Measurements from ENCODE around the gene RAB9A.
A peak's percentile ranks its signal among the peaks of the same experiment; 100 is the strongest.

RAB9A gene

DNA sequence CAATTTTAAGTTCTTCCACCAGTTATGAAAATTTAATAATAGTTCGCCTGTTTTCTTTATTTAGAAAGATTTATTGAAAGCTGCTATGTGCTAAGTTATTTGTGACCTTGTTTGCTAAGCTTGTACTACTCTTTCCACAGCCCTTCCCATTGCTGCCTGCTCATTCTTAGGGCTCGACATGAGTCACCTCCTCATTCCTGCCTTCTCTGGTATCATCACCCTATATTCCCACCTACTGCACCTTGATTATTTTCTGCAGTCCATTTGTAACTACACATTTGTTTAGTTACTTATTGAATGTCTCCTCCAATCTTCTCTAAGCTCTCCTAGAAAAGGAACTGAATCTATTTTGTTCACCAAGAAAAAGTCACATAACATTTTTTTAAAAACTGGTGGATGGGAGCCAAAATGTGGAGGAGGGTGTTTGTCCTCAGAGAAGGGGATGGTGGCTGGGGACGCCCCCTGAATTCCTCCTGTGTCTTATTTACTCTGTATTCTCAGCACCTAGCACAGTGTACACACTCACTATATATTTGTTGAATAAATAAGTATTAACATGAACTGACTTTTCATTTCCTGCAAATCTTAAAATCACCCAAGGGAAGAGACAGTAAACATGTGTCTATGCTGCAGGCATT, 3.7 kb upstream of the RAB9A start:
- DNase-seq (ENCODE audit: low read depth): no peak
- no peak overlapping the region for H3K4me3 ChIP-seq (ENCODE audit: low read depth, low read length)
- in situ Hi-C loops (cut with HindIII; ENCODE audit: low sequenced_read_pairs): no loop called here
- TF ChIP-seq CTCF (IDR thresholded peaks at IDR 0.05; ENCODE audit: low read depth, low read length, missing control alignments): no peak

- no peak overlapping the region for H3K4me3 ChIP-seq (ENCODE audit: low read depth, low read length)
- no peak for DNase-seq (ENCODE audit: low read depth)
- TF ChIP-seq CTCF (IDR thresholded peaks at IDR 0.05; ENCODE audit: low read depth, low read length, missing control alignments): no peak
- in situ Hi-C loops (cut with HindIII; ENCODE audit: low sequenced_read_pairs): no loop called here
Observed at GRCh38 chrX:13687203-13687602, 1.7 kb upstream of the RAB9A start.

DNA sequence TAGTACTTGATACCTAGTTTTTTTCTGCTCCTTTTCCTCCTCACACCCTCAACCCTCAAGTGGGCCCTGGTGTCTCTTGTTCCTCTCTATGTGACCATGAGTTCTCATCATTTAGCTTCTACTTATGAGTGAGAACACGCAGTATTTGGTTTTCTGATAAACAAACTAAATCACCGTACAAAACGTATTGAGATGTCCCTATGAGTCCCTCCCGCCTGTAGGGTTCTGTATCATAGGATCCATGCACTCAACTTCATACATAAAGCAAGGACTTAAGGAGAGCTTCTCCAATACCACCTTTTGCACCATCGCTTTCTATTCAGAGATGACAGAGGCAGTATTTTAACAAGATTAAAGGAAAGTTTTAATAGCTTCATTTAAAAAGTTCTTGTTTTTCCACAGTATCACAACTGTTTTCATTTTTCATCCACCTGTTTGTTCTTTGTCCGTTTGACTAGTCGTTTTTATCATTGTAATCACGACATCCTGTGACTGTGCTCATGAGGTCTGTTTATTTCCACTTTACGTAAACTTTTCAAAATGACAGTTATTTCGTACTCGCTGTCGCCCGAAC, 457 bp upstream of the RAB9A start:
- in situ Hi-C loops (cut with HindIII; ENCODE audit: low sequenced_read_pairs): no loop called here
- H3K4me3 ChIP-seq (ENCODE audit: low read depth, low read length): peak overlapping the region; percentile 79
- no peak for TF ChIP-seq CTCF (IDR thresholded peaks at IDR 0.05; ENCODE audit: low read depth, low read length, missing control alignments)
- no peak for DNase-seq (ENCODE audit: low read depth)

GRCh38 chrX:13689741-13690211, 848 bp downstream of the RAB9A start:
- no peak for DNase-seq (ENCODE audit: low read depth)
- in situ Hi-C loops (cut with HindIII; ENCODE audit: low sequenced_read_pairs): no loop called here

DNA sequence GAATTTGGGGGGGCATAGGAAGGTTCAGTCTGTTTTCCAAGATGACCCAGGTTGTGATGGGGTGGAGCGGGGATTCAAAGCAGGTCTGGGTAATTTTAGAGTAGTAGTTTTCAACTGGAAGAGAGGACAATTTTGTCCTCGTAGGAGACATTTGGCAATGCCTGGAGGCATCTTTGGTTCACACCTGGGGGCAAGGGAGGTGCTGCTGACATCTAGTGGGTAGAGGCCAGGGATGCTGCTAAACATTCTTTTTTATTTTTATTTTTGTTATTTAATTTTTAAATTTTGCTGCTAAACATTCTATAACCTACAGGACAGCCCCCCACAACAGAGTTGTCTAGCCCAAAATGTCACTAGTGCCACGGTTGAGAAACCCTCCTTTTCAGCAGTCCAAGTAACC, 1.9 kb downstream of the RAB9A start:
- H3K4me3 ChIP-seq (ENCODE audit: low read depth, low read length): peak overlapping the region; percentile 79
- DNase-seq (ENCODE audit: low read depth): no peak
- in situ Hi-C loops (cut with HindIII; ENCODE audit: low sequenced_read_pairs): no loop called here
- TF ChIP-seq CTCF (IDR thresholded peaks at IDR 0.05; ENCODE audit: low read depth, low read length, missing control alignments): peak; percentile 23

More at GRCh38 chrX:13689741-13690211, 848 bp downstream of the RAB9A start:
- peak overlapping the region; percentile 79 for H3K4me3 ChIP-seq (ENCODE audit: low read depth, low read length)
- TF ChIP-seq CTCF (IDR thresholded peaks at IDR 0.05; ENCODE audit: low read depth, low read length, missing control alignments): no peak

DNA sequence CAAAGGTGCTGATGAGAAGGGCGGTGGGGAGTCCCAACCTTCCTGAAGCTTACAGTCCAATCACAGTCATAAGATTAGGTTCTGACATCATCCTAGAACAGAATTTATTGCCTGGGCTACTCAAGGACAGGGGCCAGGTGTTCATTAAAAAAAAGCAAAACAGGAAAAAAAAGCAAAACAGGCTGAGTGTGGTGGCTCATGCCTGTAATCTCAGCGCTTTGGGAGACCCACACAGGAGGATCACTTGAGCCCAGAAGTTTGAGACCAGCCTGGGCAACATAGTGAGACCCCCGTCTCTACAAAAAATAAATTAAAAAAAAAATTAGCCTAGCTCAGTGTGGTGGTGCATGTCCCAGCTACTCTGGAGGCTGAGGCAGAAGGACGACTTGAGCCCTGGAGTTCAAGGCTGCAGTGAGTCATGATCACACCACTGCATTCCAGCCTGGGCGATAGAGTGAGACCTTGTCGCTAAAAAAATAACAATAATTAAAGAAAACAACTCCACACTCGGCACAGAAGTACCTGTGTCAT, 3.0 kb downstream of the RAB9A start:
- DNase-seq (ENCODE audit: low read depth): no peak
- no peak for TF ChIP-seq CTCF (IDR thresholded peaks at IDR 0.05; ENCODE audit: low read depth, low read length, missing control alignments)
- H3K4me3 ChIP-seq (ENCODE audit: low read depth, low read length): no peak overlapping the region
- in situ Hi-C loops (cut with HindIII; ENCODE audit: low sequenced_read_pairs): no loop called here

Measured in astrocyte of the cerebellum (primary cell).